HG03159 (cell line): Measurements from ENCODE around the gene UBA1.

Experiments used
- ATAC-seq: cut with Tn5 transposase; IDR thresholded peaks from one replicate; pipeline ENCODE4 v1.9.1; 2021; ENCODE audit warnings: mild to moderate bottlenecking, moderate library complexity; ENCODE audit not compliant: unreplicated experiment

The UBA1 gene

DNA sequence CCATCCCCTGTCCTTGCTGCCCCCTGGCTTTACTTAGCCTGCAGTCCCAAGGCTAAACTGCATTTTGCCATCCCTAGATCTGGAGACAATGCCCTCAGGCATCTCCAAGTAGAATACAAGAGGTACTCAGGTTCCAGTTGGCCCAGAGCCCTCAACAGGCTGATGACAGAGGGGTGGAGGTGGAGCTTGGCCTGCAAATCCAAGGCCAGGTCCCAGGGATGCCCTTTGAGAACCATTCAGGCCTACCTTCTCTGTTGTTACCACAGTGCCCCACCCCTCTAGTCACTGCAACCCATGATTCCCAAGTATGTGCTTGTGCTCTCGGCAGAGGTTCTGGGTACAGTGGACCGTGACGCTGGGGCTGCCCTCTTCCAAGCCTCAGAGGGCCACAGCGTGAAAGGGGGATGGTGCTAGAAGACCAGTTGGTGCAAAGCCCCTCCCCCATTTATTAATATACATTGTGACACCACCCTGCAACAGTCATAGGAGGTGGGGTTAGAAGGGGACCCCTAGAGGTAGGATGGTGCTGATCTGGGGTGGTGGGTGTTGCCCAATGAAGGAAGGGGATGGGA is 6.4 kb upstream of the UBA1 start:
- ATAC-seq, result no peak

DNA sequence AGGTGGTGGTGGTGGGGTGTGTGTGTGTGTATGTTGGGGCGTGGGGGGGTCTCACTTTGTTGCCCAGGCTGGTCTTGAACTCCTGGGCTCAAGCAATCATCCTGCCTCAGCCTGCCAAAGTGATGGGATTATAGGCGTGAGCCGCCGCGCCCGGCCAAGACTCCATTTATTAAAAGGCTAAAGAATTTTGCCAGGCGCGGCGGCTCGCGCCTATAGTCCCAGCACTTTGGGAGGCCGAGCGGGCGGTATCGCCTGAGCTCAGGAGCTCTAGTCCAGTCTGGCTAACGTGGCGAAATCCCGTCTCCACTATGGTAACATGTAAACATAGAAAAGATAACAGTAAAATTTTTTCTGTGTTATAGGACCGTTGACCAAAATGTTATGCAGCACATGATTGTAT is 3.7 kb upstream of the UBA1 start:
- no peak for ATAC-seq

DNA sequence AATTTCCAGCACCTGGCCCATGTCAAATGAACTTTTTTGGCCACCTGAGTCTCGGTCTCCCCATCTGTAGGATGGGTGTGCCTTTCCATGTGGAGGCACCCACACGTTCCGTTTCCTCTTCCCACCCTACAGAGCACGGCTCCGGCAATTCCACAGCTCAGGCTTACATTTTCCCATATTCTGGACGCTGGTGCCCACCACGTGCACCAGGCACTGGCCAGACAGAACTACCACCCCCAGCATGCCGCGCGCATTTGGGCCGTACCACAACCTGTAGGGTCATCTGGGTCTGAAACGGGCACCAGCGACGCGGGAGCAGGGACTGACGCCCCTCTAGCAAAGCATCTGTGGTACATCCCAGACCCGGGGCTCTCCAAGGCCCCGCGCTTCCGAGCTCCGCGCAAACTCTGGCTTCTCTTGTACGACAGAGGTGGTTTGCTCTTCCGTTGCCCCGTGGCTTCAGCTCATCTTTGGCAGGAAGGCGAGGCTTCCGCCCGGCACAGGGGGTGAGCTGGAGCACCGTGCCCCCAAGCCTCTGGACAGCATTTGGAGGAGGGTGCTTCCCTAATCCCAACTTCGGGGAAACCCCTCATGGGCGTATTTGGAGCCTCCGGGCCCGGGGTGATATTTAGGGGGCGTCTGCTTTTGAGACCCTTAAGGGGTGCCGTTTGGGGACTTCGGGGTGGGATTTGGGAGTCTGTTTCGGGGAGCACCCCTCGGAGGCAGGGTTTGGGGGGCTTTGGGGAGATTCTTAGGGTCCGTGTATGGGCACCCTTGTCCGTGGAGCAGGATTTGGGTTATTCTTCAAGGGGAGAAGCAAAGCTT is 3.0 kb upstream of the UBA1 start:
- peak; percentile 32 for ATAC-seq

DNA sequence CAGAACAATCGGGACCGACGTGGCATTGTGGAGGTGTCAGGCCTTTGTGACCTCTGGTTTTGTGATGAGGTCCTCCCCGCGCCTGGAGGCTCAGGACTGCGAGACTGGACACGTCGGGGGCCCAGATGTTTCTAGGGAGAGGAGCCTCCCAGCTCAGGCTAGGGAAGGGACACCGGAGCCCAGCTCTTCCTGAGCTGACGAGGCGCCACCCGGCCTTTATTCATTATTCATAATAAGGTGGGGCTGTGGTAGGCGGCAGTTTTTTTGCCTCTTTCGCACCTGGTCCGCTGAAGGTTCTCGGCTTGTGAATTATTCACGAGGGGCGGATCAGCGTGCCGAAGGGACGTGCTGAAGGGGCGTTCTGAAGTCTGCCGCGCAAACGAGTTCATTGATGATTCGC is 2.3 kb upstream of the UBA1 start:
- no peak for ATAC-seq

DNA sequence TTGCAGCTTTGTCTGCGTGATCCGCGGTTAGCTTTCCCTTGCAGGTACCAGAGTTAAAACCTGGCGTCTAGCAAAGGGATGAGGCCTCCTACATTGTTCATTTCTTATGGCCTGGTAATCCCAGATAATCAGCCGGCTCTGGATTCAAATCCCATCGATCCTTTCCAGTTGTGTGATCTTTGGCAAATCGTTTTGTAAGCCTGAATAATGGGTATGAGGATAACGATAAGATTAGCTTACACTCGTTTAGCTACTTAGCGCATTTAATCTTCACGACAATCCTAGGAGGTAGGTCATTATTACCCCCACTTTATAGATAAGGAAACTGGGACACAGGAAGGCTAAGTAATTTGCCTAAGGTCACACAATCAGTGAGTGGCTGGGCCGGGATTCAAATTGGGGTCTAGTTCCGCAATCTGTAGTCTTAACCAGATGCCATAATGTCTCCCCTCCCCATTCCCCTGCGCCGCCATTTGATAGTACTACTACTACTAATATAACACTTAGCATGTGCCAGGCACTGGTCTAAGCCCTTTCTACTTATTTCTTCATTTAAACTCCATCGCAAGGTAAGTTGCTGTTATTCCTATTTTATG is 1.7 kb upstream of the UBA1 start:
- ATAC-seq, result no peak

DNA sequence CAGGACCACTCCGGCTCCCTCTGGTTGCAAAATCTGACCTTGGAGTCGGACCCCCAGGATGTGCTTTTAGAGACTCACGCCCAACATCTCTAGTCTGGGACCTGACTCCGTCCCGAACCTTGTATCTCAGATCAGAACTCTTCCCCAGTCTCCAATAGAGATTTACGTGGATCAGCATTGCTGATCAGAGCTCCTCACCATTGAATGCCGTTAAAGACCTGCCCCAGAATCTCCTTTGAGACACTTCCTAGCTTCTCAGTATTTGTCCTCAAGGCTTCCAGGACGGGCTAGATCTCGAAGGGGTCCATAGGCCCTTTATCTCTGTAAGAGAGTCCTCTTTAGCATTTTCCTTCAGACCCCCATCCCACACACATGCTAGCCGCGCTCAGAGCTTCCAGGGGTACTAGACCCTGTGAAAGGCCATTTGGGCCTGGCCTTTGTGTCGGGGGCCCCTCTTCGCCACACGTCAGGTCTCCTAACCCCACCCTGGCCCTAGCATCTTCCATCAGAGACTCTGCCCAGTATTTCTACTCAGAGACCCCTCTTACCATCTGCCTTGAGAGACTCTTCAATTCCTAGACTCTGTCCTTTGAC is 662 bp downstream of the UBA1 start:
- ATAC-seq, result no peak

DNA sequence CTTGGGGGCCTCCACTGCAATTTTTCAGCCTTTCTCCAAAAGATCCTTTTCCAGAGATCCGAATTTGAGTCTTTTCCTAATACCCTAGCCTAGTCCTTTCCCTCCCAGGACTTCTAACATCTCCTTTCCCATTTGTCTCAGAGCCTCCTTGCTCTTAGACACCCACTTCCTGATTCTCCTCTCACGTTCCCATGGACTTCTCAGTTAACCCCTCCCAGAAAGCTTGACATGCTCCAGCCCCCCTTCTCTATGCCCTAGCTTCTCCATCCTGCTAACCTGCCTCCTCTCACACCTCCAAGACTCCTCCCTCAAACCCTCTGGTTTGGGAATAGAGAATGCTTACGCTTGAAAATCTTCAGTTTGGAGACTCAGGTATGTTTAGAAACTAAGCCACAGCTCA is 2.5 kb downstream of the UBA1 start:
- ATAC-seq, result no peak

DNA sequence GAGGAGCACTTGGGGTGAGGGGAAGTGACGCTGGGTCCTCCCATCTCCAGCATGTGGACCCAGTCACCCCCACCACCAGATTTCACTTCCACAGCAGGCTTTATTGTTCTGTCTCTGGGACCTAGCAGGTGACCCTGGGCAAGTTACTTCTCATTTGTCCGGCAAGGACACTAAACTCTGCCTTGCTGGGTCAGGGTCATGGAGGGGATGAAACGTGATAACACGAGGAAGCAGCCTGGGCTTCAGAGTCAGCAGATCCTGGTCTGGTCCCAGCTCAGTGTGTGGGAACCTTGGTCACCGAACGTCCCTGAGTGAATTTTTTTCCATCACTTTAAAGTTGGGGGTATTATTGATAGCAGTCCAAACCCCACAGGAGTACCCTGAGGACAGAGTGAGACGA is 3.9 kb downstream of the UBA1 start:
- ATAC-seq, result no peak

DNA sequence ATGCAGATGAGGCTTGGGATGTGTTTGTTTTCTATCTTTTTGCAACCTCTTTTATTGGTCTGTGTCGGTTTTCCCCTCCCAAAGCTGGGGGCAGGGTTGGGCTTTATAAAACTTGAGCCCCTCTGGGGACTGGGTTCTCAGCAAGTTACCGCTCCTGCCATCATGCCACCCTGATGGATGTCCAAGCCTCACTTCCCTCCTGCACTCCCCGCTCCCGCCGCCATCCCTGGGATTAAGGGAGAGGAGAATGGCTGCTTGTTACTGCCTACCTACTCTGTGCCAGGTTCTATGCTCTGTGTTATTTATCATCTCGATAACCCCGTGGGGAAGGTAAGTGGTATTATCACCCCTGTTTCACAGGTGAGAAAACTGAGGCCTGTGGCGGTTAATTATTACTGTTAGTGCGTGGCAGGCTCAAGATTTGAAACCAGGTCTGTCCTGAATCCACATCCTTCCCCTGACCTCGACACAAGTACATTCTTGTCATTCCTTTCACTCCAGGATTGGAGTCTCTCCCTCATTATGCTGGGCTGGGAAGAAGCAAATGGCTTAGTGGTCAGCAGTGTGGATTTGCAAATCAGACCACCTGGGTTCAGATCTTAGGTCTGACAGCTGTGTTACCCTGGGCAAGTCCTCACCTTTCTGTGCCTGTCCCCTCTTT is 4.5 kb downstream of the UBA1 start:
- no peak for ATAC-seq

DNA sequence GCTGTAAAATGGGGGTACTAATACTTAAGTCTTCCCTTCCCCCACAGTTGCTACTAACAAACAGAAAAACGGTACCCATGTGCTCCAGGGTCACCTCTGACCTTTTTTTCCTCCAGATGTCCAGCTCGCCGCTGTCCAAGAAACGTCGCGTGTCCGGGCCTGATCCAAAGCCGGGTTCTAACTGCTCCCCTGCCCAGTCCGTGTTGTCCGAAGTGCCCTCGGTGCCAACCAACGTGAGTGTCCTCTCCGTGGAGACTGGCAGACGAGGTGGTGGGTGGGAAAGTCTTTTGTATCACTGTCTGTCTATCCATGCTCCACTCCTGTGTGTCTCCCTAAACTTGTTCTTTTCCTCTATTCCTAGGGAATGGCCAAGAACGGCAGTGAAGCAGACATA is 5.1 kb downstream of the UBA1 start:
- ATAC-seq, result no peak

DNA sequence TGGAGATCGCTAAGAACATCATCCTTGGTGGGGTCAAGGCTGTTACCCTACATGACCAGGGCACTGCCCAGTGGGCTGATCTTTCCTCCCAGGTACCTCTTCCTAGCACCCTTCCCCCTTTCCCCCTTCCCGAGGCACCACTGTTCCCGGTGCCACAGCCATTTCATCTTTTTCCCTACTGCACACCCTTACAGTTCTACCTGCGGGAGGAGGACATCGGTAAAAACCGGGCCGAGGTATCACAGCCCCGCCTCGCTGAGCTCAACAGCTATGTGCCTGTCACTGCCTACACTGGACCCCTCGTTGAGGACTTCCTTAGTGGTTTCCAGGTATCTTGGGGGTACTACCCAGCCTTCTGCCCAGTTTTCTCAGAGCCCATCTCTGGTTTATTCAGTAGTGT is 5.7 kb downstream of the UBA1 start:
- no peak for ATAC-seq

DNA sequence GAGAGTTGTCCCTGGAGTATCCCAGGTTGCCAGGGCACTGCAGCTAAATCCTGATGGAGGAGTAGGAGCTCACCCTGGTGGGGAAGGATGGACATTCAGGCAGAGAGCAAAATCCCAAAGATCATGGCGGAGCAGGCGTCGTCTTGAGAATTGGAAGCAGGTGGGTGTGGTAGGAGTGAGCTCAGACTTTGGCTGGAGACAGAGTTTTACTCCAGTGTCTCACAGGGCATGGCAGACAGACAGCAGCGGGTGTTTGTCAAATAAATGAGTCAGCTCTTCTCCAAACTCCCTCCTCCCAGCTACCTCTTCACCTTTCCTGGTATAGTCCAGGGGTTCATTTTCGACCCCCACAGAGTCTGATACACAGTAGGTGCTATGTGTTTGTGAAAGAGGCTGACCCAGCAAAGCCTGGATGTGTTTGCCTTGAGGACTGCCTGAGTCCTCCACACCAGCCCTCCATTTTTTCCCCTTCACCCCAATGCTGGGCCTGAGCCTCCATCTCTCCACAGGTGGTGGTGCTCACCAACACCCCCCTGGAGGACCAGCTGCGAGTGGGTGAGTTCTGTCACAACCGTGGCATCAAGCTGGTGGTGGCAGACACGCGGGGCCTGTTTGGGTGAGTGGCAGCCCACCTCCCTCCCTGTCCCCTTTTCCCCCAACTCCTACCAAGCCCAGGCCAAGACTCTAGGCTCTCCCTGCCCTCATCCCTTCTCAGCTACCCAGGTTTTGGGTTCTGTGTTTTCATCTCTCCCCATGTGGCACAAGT is 6.9 kb downstream of the UBA1 start:
- no peak for ATAC-seq

DNA sequence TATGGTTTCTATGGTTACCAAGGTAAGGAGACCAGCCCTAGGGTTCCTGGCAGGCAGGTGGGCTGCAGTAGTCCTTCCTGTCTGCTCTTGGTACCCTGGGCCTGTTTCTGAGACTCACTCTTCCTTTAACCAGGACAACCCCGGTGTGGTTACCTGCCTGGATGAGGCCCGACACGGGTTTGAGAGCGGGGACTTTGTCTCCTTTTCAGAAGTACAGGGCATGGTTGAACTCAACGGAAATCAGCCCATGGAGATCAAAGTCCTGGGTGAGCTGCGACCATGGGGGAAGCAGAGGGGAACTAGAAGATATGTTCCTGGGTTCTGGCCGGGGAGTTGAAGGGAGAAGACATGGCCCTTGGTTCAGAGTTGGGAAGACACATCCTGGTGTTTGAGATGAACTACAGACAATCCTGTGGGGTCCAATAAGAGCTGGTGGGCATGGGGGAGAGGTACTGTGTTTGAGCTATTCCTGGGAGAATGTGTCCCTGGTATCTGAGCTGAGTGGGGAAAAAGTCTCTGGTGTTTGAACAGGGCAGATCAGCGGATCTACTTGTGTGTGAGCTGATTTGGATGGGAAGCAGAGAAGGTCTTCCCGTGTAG is 7.8 kb downstream of the UBA1 start:
- no peak for ATAC-seq

DNA sequence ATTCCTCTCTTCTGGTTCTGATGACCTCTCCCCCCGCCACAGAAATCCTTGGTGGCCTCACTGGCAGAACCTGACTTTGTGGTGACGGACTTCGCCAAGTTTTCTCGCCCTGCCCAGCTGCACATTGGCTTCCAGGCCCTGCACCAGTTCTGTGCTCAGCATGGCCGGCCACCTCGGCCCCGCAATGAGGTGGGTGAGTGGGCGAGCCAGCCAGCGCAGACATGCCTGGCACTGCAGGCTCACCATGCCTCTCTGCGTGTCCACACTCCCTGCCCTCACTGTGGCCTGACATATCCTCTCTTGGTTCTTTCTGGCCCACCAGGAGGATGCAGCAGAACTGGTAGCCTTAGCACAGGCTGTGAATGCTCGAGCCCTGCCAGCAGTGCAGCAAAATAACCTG is 8.7 kb downstream of the UBA1 start:
- ATAC-seq, result no peak

DNA sequence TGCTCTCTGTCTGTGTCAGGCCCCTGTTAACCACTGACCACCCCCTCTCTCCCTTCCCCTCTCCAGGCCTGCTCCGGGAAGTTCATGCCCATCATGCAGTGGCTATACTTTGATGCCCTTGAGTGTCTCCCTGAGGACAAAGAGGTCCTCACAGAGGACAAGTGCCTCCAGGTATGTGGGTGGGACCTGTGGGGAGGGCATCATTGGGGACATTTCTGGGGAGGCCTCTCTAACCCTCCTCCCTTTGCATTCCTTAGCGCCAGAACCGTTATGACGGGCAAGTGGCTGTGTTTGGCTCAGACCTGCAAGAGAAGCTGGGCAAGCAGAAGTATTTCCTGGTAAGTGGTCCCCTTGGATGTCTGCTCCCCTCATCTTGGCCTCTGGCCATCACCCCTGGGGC is 9.2 kb downstream of the UBA1 start:
- no peak for ATAC-seq

DNA sequence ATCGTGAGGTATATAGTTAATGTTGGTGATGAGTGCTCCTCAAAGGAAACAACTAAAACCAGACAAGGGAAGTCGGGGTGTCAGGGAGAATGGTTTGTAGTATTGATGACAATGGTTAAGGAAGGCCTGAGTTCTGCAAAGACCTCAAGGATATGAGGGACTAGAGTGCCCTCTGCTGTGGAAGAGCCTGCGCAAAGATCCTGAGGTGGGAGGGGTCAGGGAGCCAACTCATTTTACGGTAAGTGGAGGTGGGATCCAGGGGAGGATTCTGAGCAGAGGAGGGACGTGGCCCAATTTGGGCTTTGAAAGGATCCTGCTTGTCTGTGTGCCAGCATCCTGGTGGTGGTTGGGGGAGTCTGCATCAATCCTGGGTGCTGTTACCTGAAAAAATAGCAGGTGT is 11.3 kb downstream of the UBA1 start:
- no peak for ATAC-seq

DNA sequence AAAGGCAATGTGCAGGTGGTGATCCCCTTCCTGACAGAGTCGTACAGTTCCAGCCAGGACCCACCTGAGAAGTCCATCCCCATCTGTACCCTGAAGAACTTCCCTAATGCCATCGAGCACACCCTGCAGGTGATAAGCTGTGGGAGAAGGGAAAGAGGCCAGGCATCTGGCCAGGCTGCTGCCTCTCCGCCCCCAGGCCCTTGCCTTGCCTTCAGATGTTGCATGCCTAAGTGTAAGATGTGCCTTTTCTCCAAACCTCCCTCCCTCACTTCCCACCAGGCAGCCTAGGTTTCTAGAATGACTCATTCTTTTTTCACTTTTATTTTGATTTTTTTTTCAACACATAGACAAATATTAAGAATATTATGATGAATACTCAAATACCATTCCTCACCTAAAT is 12.7 kb downstream of the UBA1 start:
- no peak for ATAC-seq

DNA sequence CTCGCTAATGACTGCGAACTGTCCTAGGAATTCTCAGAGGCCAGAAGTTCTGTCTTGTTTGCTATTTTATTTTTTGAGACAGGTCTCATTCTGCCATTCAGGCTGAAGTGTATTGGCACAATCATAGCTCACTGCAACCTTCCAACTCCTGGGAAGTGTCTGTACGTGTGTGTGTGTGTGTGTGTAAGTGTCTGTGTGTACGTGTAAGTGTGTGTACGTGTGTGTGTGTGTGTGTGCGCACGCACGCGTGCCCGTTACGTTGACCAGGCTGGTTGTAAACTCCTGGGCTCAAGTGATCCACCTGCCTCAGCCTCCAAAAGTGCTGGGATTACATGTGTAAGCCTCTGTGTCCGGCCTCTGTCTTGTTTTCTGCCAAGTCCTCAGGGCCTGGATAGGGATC is 14.5 kb downstream of the UBA1 start:
- no peak for ATAC-seq

DNA sequence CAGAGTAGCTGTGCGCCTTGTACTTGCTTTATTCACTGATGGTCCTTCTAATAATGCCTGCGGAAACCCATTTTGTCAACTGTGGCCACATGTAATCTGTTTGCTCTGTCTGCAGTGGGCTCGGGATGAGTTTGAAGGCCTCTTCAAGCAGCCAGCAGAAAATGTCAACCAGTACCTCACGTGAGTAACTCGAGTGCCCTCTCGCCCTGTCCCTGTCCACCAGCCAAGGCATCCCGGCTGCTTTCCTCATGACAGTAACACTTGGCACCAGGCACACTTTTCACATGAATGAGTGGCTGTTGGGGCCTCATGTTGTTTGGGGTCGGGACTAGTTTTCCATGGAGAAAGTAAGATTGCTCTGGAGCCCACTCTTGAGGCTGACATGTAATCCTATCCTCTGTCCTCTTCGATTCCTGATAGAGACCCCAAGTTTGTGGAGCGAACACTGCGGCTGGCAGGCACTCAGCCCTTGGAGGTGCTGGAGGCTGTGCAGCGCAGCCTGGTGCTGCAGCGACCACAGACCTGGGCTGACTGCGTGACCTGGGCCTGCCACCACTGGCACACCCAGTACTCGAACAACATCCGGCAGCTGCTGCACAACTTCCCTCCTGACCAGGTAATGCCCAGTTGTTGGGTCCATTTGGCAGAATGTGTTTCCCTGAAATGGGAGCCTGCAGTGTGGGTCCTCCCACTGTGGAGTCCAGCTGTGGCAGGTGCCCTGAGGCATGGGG is 16.0 kb downstream of the UBA1 start:
- ATAC-seq, result no peak
